ENCODE measurements around the gene GALM.
"Not testable (repeated sequence)": the region's sequence is repeated elsewhere in the genome, so short reads cannot be mapped to it uniquely, and the experiment has no call there.

Gene GALM

GRCh38 chr2:38748943-38749804 is 83.3 kb downstream of the GALM start:
- DNase-seq (ENCODE audit: low read depth), result no peak
- no peak for TF ChIP-seq CTCF (conservative IDR thresholded peaks at IDR 0.05; ENCODE audit: low read length)
- peak overlapping the region; percentile 100 for H3K4me3 ChIP-seq (ENCODE audit: low read length)

GRCh38 chr2:38750011-38750890 is 84.3 kb downstream of the GALM start:
- TF ChIP-seq CTCF (conservative IDR thresholded peaks at IDR 0.05; ENCODE audit: low read length), result no peak
- H3K4me3 ChIP-seq (ENCODE audit: low read length), result peak overlapping the region; percentile 100
- DNase-seq (ENCODE audit: low read depth), result peak; percentile 32

- H3K4me3 ChIP-seq (ENCODE audit: low read length), result peak within 1 kb of the TSS; percentile 100
- DNase-seq (ENCODE audit: low read depth), result peak; percentile 100
- no peak for TF ChIP-seq CTCF (conservative IDR thresholded peaks at IDR 0.05; ENCODE audit: low read length)
Measured at GRCh38 chr2:38750891-38751595, 85.1 kb downstream of the GALM start, which contains the start of gene SRSF7. SRSF7 (minus strand) TSS chr2:38751361; CDS start chr2:38751256, 105 bp downstream.

GRCh38 chr2:38751596-38752410 is 85.9 kb downstream of the GALM start:
- no peak for DNase-seq (ENCODE audit: low read depth)
- H3K4me3 ChIP-seq (ENCODE audit: low read length), result peak overlapping the region; percentile 100
- TF ChIP-seq CTCF (conservative IDR thresholded peaks at IDR 0.05; ENCODE audit: low read length), result no peak

GRCh38 chr2:38754049-38754448 is 88.1 kb downstream of the GALM start:
- peak overlapping the region; percentile 39 for H3K4me3 ChIP-seq (ENCODE audit: low read length)
- no peak for DNase-seq (ENCODE audit: low read depth)
- TF ChIP-seq CTCF (conservative IDR thresholded peaks at IDR 0.05; ENCODE audit: low read length), result no peak

GRCh38 chr2:38754506-38754905 is 88.6 kb downstream of the GALM start:
- no peak for DNase-seq (ENCODE audit: low read depth)
- TF ChIP-seq CTCF (conservative IDR thresholded peaks at IDR 0.05; ENCODE audit: low read length), result no peak
- peak overlapping the region; percentile 39 for H3K4me3 ChIP-seq (ENCODE audit: low read length)

- not testable (repeated sequence) for H3K4me3 ChIP-seq (ENCODE audit: low read length)
Measured at GRCh38 chr2:38755891-38756290, 90.0 kb downstream of the GALM start.

More at GRCh38 chr2:38755891-38756290, 90.0 kb downstream of the GALM start:
- not testable (repeated sequence) for DNase-seq (ENCODE audit: low read depth)

All from AG10803 (cell line).